ENCODE data around the gene NDUFAF3. TPM values are rescaled to one million over a fixed set of nuclear protein-coding genes. Genes with fewer than 3 reads are reported as not detected.

NDUFAF3 gene
- total and polyA plus RNA-seq, 10 of the 15 experiments (the other 5 are each of a cell fraction or from before 2014, with no cell fraction given): 25.4 to 228 (median 63.9) TPM

DNA sequence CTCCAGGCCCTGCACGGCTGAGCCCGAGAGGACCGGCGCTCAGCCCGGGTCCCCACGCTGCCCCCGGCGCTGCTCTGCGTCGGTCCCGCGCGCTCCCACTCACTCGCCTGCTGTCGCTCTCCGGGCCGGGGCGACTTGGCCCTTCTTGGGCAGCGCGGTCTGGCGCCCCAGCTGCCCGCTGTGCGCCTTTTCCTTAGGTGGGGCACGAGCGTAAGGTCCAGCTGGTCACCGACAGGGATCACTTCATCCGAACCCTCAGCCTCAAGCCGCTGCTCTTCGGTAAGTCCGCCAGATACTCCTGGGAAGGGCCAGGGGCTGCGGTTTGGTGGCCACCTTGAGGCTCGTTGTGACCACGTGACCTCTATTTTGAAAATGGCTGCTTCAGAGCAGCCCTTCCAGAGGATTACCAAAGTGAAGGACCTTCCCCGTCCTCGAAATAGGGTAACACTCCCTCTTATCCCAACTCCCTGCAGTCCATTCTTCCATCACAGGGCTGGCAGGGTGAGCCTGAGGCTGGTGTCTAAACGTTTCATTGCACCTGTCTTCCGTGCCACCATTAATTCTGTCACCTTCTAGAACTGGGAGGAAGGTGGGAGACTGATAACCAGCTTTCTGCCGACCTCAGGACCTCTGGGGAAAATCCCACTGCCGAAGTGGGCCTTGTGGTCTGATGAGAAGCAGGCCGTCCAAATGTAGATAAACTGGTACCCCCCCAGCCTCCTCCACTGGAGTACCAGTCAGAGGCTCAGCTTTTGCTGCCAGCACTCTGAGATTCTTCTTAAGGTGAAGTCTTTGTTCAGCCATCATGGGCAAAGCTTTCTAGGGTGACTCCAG, 31.1 kb upstream of the NDUFAF3 start:
- H3K9ac ChIP-seq (ENCODE audit: control insufficient read depth, insufficient read depth, low read length): peak overlapping the region; percentile 87
- under 1% methylated on average over 40 of the region's 40 CpGs for WGBS (ENCODE audit: insufficient coverage, insufficient replicate concordance, low lambda C conversion rate, missing lambda C conversion rate)
- DNase-seq (ENCODE audit: low read depth, low spot score) (no peak), FAIRE-seq (no peak), ATAC-seq (peak; percentile 45)
- ChIA-PET POLR2A (interaction anchor here (0.6 to 6.6 kb wide), 9 partner anchors 17 to 1515 kb away, joined by 3 to 67 read pairs (median 10); partner anchors contain the start of genes IMPDH2, NDUFAF3, QRICH1 and SCAP), RAD21 (ENCODE audit: unreplicated experiment) (interaction anchor here (0.6 to 2.7 kb wide), 8 partner anchors 9 to 533 kb away, joined by 3 to 22 read pairs (median 4); partner anchors contain the start of genes NDUFAF3, QRICH1 and WDR6), CTCF (interaction anchor here (0.8 to 5.8 kb wide), 7 partner anchors 17 to 251 kb away, joined by 3 to 123 read pairs (median 21); partner anchors contain the start of genes DALRD3, IMPDH2, NDUFAF3 and QRICH1), SMC1A (ENCODE audit: uncharacterized antibody, unreplicated experiment) (interaction anchor here (0.5 to 6.1 kb wide), 5 partner anchors 17 to 103 kb away, joined by 3 to 57 read pairs (median 3); partner anchors contain the start of genes IMPDH2, QRICH1 and WDR6)
- no peaks in the 10 kb centered on the region for H3K27me3 ChIP-seq (replicated peaks in 1 of 2; ENCODE audit: control insufficient read depth in 2 of 2, insufficient read depth in 2 of 2, low read length in 1 of 2)
- in situ Hi-C loops (cut with MboI): no loop called here
- H3K9me3 ChIP-seq (replicated peaks; ENCODE audit: control insufficient read depth, insufficient read depth, low read length): no peaks in the 10 kb centered on the region
- H4K20me1 ChIP-seq (ENCODE audit: control insufficient read depth, insufficient read depth): no peaks in the 10 kb centered on the region
- H3K4me3 ChIP-seq: peak overlapping the region; percentile 93
- intact Hi-C loops (cut with micrococcal nuclease; ENCODE audit: unreplicated experiment): loop anchor here (2.0 kb wide), 2 partner anchors 16 to 30 kb away; partner anchors contain the start of gene WDR6
- H3K79me2 ChIP-seq (ENCODE audit: control insufficient read depth, insufficient read depth, low read length): peaks cover 28% of the 10 kb centered on the region
- peak overlapping the region; percentile 96 for H2AFZ ChIP-seq (ENCODE audit: control insufficient read depth, low read depth, low read length)
- H3K27ac ChIP-seq (ENCODE audit: control insufficient read depth, insufficient read depth): peak overlapping the region; percentile 79
- H3K4me1 ChIP-seq (ENCODE audit: control insufficient read depth, insufficient read depth, low read length): peaks cover 19% of the 10 kb centered on the region
- H3K4me2 ChIP-seq (ENCODE audit: control insufficient read depth, insufficient read depth): peak overlapping the region; percentile 81
- BruUV-seq (replicated peaks): no TSS peak
- peaks cover 0 to under 1% of the 10 kb centered on the region in 2 experiments; a peak in 2 of 4 replicates for H3K36me3 ChIP-seq (ENCODE audit: control insufficient read depth in 2 of 2, insufficient read depth in 2 of 2, low read length in 1 of 2)
- TF ChIP-seq RAD51 (IDR thresholded peaks at IDR 0.05) (peak; percentile 98), ZBED1 (IDR thresholded peaks at IDR 0.05; ENCODE audit: borderline replicate concordance) (no peak), MYC (IDR thresholded peaks at IDR 0.05; ENCODE audit: insufficient read depth, insufficient read length, insufficient replicate concordance, low read length, severe bottlenecking) (peak; percentile 14), CHD1 (IDR thresholded peaks at IDR 0.05; ENCODE audit: low read depth, low read length) (no peak), HDAC6 (IDR thresholded peaks at IDR 0.05; ENCODE audit: unreplicated experiment) (peak; percentile 15), CBFB (IDR thresholded peaks at IDR 0.05; ENCODE audit: low read depth) (peak; percentile 67; the same call in 1 of the 2 replicates), TAF1 (IDR thresholded peaks at IDR 0.05; ENCODE audit: borderline replicate concordance, low read depth, low read length) (0 out of 2 replicates have a peak, but pooled peaks have one; percentile 25), SUPT20H (IDR thresholded peaks at IDR 0.05; ENCODE audit: borderline replicate concordance, control insufficient read depth, low read depth, low read length) (no peak), BHLHE40 (IDR thresholded peaks at IDR 0.05; ENCODE audit: borderline replicate concordance in 1 of 2, low read depth in 2 of 2, low read length in 1 of 2) (peak in 1 of 2 experiments; percentile 52; a peak in 2 of 4 replicates), SPI1 (IDR thresholded peaks at IDR 0.05; ENCODE audit: borderline replicate concordance, insufficient read depth, low read depth, low read length) (no peak), YY1 (IDR thresholded peaks at IDR 0.05; ENCODE audit: low read depth, low read length) (peak; percentile 90), RUNX3 (IDR thresholded peaks at IDR 0.05; ENCODE audit: low read length) (peak; percentile 82), PAX5 (IDR thresholded peaks at IDR 0.05; ENCODE audit: borderline replicate concordance, low read depth, low read length) (peak; percentile 8; the same call in 1 of the 2 replicates), JUND (IDR thresholded peaks at IDR 0.05; ENCODE audit: low read depth, low read length) (no peak)
- TF ChIP-seq, protein P1, sequence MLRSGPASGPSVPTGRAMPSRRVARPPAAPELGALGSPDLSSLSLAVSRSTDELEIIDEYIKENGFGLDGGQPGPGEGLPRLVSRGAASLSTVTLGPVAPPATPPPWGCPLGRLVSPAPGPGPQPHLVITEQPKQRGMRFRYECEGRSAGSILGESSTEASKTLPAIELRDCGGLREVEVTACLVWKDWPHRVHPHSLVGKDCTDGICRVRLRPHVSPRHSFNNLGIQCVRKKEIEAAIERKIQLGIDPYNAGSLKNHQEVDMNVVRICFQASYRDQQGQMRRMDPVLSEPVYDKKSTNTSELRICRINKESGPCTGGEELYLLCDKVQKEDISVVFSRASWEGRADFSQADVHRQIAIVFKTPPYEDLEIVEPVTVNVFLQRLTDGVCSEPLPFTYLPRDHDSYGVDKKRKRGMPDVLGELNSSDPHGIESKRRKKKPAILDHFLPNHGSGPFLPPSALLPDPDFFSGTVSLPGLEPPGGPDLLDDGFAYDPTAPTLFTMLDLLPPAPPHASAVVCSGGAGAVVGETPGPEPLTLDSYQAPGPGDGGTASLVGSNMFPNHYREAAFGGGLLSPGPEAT (IDR thresholded peaks at IDR 0.05; ENCODE audit: low read depth): peak; percentile 37; the same call in 1 of the 2 replicates
- TF ChIP-seq, protein P2, sequence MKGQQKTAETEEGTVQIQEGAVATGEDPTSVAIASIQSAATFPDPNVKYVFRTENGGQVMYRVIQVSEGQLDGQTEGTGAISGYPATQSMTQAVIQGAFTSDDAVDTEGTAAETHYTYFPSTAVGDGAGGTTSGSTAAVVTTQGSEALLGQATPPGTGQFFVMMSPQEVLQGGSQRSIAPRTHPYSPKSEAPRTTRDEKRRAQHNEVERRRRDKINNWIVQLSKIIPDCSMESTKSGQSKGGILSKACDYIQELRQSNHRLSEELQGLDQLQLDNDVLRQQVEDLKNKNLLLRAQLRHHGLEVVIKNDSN (IDR thresholded peaks at IDR 0.05; ENCODE audit: borderline replicate concordance, extremely low read length, insufficient read depth, low read depth, low read length): peak; percentile 83
- TF ChIP-seq, protein P3, sequence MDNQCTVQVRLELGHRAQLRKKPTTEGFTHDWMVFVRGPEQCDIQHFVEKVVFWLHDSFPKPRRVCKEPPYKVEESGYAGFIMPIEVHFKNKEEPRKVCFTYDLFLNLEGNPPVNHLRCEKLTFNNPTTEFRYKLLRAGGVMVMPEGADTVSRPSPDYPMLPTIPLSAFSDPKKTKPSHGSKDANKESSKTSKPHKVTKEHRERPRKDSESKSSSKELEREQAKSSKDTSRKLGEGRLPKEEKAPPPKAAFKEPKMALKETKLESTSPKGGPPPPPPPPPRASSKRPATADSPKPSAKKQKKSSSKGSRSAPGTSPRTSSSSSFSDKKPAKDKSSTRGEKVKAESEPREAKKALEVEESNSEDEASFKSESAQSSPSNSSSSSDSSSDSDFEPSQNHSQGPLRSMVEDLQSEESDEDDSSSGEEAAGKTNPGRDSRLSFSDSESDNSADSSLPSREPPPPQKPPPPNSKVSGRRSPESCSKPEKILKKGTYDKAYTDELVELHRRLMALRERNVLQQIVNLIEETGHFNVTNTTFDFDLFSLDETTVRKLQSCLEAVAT (IDR thresholded peaks at IDR 0.05): peak; percentile 39; the same call in 1 of the 2 replicates

Data from GM12878 (cell line).